Kidney (tissue), 14 donors: ENCODE data around the gene ICA1. TPM values are rescaled to one million over a fixed set of nuclear protein-coding genes. Genes with fewer than 3 reads are reported as not detected.

ENCODE experiments used
- DNase-seq, 5 donors: peaks; one replicate each; pipeline ENCODE4 v3.0.0-alpha.2; 2013 to 2020
- FAIRE-seq: peaks from 2 replicates; lab custom pipeline; 2012; peaks lifted over from hg19 to GRCh38; lab: Jason Lieb, UNC
- H3K27ac ChIP-seq, 2 donors: one replicate each; pipeline ENCODE4 v1.7.0; 2013; ENCODE audit warnings: low read depth in 2 of 2, low read length in 2 of 2, inconsistent platforms in 1 of 2
- H3K27me3 ChIP-seq: one replicate; pipeline ENCODE4 v1.7.1; 2013; ENCODE audit warnings: low read length, inconsistent platforms; ENCODE audit not compliant: control insufficient read depth, insufficient read depth
- H3K36me3 ChIP-seq, 3 donors: one replicate each; pipeline versions ENCODE4 v1.7.0 to v1.7.1; 2013; ENCODE audit warnings: low read length in 3 of 3, control low read depth in 1 of 3, inconsistent platforms in 1 of 3; ENCODE audit not compliant: insufficient read depth in 3 of 3, control insufficient read depth in 2 of 3
- H3K4me1 ChIP-seq, 3 donors: one replicate each; pipeline versions ENCODE4 v1.7.0 to v1.7.1; 2013; ENCODE audit warnings: low read length in 3 of 3, inconsistent platforms in 1 of 3, low read depth in 1 of 3; ENCODE audit not compliant: control insufficient read depth in 2 of 3, insufficient read depth in 2 of 3
- H3K4me3 ChIP-seq, 3 donors: one replicate each; pipeline versions ENCODE4 v1.7.0 to v1.8.1; 2013; ENCODE audit warnings: low read length in 3 of 3, control low read depth in 1 of 3, inconsistent platforms in 1 of 3
- H3K9ac ChIP-seq, 3 donors: one replicate each; pipeline versions ENCODE4 v1.7.0 to v1.7.1; 2013; ENCODE audit warnings: low read length in 3 of 3, control low read depth in 1 of 3, inconsistent platforms in 1 of 3
- H3K9me3 ChIP-seq, 3 donors: one replicate each; pipeline versions ENCODE4 v1.7.0 to v1.7.1; 2013; ENCODE audit warnings: low read length in 3 of 3, control low read depth in 1 of 3, inconsistent platforms in 1 of 3; ENCODE audit not compliant: control insufficient read depth in 2 of 3, insufficient read depth in 1 of 3
- intact Hi-C: fragments of 100-400 bp; cut with DNase I; formaldehyde crosslinking; loops from one replicate; pipeline ENCODE4 v1.11.1; 2022
- polyA plus RNA-seq: library from polyadenylated mRNA; stranded (reverse); fragments of 350-450 nt; fragmentation: Illumina TruSeq; extraction: RNeasy Lipid Tissue Mini Kit (QIAGEN cat#74804); gene quantifications from one replicate; pipeline ENCODE4 v1.2.3, GENCODE V29; 2014; ENCODE audit warnings: low read depth, low replicate concordance; ENCODE audit not compliant: insufficient read depth
- total RNA-seq: library from RNA; stranded (reverse); fragmentation: NEBNext Ultra II Directional; extraction: Animal tissue kit (Norgen Biotek cat#: 25700); gene quantifications from one replicate; pipeline ENCODE4 v1.2.1, GENCODE V29; 2021
- TF ChIP-seq, protein P1 (sequence below): IDR thresholded peaks from 3 replicates; pipeline ENCODE4 v1.5.1; 2012; ENCODE audit warnings: mild to moderate bottlenecking, moderate library complexity, borderline replicate concordance; ENCODE audit not compliant: insufficient read depth; ENCODE audit errors: extremely low read depth
- donor health status: control.
- donor health status: control.
- donor health status: control.
- donor health status: control.
- donor health status: control.
- donor health status: DM: yes; HTN: yes; CAD: no.
- donor health status: Normal renal cell carcinoma (clear cell type).

Gene ICA1
- total and polyA plus RNA-seq, 2 donors from 2014 or later: 24.2 to 41.8 TPM

DNA sequence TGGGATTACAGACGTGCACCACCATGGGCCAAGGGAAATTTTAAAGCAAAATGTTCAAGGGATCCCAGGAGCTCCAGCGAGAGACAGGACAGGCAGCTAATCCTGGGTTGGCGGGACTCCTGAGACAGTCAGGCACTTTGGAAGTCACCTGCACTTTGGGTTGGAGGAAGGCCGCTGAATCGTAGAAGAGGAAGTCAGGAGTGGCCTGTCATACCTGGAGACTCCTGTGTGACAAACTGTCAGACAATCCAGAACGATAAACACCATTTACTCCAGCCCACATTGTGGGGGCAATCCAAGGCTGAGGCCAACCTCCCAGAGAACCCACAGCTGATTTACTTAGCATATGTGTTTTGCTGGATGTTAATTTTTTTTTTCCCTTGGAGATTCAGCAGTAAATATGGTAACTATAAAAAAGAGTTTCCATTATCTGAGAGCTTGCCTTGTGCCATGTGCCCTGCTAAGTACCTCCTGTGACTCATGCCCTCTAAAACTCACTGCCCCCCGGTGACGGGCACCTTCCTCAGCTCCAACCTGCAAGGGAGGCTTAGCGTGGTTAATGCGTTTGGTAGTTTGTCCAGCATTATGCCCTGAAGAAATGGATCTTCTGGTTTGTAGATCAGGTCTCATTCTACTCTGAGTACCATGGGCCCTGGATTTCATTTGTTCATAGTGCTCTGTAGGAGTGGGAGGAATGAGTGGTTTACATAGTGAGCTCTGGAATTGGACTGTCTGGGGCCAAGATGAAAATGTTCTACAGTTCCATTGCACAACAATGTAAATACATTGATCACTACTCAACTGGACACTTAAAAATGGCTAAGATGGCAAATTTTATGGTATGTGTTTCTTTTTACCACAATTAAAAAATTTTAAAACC, 50.9 kb downstream of the ICA1 start:
- Histone ChIP-seq H3K27ac (no peak overlapping the region), H3K4me3 (no peak overlapping the region), H3K4me1 (no peaks in the 10 kb centered on the region), H3K9me3 (no peaks in the 10 kb centered on the region), H3K9ac (no peak overlapping the region), H3K27me3 (no peaks in the 10 kb centered on the region), H3K36me3 (no peaks in the 10 kb centered on the region)
- no peak for FAIRE-seq
- intact Hi-C loops: no loop called here
- no peak for DNase-seq
- TF ChIP-seq, protein P1, sequence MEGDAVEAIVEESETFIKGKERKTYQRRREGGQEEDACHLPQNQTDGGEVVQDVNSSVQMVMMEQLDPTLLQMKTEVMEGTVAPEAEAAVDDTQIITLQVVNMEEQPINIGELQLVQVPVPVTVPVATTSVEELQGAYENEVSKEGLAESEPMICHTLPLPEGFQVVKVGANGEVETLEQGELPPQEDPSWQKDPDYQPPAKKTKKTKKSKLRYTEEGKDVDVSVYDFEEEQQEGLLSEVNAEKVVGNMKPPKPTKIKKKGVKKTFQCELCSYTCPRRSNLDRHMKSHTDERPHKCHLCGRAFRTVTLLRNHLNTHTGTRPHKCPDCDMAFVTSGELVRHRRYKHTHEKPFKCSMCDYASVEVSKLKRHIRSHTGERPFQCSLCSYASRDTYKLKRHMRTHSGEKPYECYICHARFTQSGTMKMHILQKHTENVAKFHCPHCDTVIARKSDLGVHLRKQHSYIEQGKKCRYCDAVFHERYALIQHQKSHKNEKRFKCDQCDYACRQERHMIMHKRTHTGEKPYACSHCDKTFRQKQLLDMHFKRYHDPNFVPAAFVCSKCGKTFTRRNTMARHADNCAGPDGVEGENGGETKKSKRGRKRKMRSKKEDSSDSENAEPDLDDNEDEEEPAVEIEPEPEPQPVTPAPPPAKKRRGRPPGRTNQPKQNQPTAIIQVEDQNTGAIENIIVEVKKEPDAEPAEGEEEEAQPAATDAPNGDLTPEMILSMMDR: no peak

DNA sequence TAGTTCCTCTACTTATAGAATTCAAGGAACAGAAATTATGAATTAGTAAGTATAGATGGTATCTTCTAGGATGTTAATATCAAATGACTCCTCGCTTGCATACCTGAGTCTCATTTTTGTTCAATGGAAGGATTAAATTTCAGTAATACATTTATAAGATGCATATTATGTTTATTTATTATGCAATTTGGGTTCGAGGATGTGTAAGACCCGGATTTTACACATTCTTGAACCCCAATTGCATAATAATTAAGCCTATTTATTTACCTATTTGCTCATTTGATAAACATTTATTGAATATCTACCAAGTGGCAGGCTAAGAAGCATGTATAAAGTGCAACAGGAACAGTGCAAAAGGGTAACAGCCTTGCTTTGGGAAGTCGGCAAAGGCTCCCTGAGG, 52.6 kb downstream of the ICA1 start:
- intact Hi-C loops: no loop called here
- H3K4me1 ChIP-seq: no peaks in the 10 kb centered on the region
- FAIRE-seq: no peak
- DNase-seq: no peak
- H3K27me3 ChIP-seq: no peaks in the 10 kb centered on the region
- no peaks in the 10 kb centered on the region for H3K9me3 ChIP-seq
- H3K27ac ChIP-seq: no peak overlapping the region
- H3K36me3 ChIP-seq: no peaks in the 10 kb centered on the region
- H3K9ac ChIP-seq: no peak overlapping the region
- no peak overlapping the region for H3K4me3 ChIP-seq
- TF ChIP-seq, protein P1: no peak

DNA sequence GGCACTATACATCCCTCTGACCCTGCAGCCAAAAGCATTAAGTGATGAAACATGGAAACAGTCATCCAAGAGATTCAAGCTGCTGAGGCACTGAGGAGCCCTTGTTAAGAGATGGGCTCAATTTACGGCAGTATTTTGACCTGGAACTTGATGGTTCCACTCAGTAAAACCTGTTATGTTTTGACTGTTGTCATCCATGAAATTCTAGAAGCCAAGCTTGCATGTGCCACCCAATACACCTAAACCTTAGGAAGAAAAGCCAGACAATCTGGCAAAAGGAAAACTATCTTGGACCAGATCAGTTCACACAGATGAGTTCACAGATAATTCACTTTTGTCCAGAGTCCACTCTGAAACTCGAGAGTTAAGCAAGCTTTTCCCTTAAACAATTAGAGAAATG, 53.2 kb downstream of the ICA1 start:
- FAIRE-seq (no peak), DNase-seq (peak in 4 of 5 donors; percentile 54 to 89 (median 69))
- Histone ChIP-seq H3K4me3 (no peak overlapping the region), H3K9me3 (no peaks in the 10 kb centered on the region), H3K36me3 (no peaks in the 10 kb centered on the region), H3K27ac (no peak overlapping the region), H3K9ac (no peak overlapping the region), H3K27me3 (no peaks in the 10 kb centered on the region), H3K4me1 (no peaks in the 10 kb centered on the region)
- TF ChIP-seq, protein P1: no peak
- intact Hi-C loops: no loop called here
